ENCODE data around the gene DZANK1. TPM values are rescaled to one million over a fixed set of nuclear protein-coding genes. Genes with fewer than 3 reads are reported as not detected.

The DZANK1 gene
- total and polyA plus RNA-seq, 3 experiments from 2014 or later: 1.7 to 3.1 (median 2.8) TPM

DNA sequence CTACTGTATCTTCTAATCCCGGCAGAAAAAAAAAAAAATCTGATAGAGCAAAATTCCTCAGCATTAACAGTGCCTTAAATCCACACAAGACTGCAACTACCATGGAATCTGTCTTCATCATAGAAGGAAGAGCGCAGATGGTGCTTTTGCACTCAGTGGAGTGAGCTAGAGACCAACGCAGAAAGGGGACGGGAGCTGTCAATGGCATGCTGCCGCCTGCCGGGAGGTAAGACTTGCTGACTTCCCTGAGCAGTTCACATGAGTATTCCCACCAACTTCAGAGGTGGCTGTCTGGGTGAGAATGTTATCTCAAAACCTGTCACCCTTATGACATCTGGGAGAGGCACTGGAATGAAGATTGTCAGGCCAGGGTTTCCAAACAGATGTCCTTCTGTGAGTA is 35.6 kb downstream of the DZANK1 start:
- peaks cover 0 to 13% (median 2%) of the 10 kb centered on the region in 3 donors for H3K36me3 Mint-ChIP-seq
- H3K9me3 ChIP-seq (ENCODE audit: low read length): no peaks in the 10 kb centered on the region
- POLR2A ChIA-PET: no interaction called here
- no peaks in the 10 kb centered on the region for H3K9me3 Mint-ChIP-seq
- H3K4me3 ChIP-seq (ENCODE audit: low read length): no peak overlapping the region
- H3K27ac Mint-ChIP-seq: peak overlapping the region in 1 of 8 donors; percentile 37
- H3K36me3 ChIP-seq (ENCODE audit: insufficient read depth, low read length): no peaks in the 10 kb centered on the region
- no peaks in the 10 kb centered on the region for H3K4me1 Mint-ChIP-seq
- CTCF ChIA-PET: no interaction called here
- H3K4me3 Mint-ChIP-seq: no peak overlapping the region
- no peak for DNase-seq
- H3K27me3 ChIP-seq (ENCODE audit: insufficient read depth, low read length, poor library complexity, severe bottlenecking): no peaks in the 10 kb centered on the region
- no peaks in the 10 kb centered on the region for H3K4me1 ChIP-seq (ENCODE audit: insufficient read depth, low read length)
- H3K27me3 Mint-ChIP-seq: no peaks in the 10 kb centered on the region
- H3K27ac ChIP-seq (ENCODE audit: low read depth, low read length): no peak overlapping the region

DNA sequence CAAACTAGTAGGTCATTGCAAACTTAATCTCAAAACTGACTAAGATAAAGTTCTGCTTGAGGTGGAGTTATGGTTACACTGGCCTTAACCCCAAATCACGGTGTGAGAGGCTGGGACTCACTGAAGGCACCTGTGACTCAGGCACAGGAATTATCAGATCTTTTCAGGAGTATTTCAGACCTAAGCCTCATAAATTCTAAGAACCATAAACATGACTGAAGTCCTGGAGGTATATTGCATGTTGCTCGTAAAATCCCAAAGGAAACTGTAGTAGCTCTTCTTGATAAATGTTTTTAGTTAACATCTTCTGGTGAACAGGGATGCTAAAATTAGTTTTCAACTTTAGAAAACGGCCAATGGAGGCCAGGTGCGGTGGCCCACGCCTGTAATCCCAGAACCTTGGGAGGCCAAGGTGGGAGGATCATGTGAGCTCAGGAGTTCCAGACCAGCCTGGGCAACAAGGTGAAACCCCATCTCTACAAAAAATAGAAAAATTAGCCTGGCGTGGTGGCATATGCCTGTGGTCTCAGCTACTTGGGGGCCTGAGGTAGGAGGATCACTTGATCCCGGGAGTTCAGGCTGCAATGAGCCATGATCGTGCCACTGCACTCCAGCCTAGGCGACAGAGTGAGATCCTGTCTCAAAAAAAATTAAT is 36.5 kb downstream of the DZANK1 start:
- Mint-ChIP-seq H3K36me3 (peaks cover 0 to 13% (median 3%) of the 10 kb centered on the region in 3 donors), H3K27me3 (no peaks in the 10 kb centered on the region), H3K4me3 (no peak overlapping the region), H3K4me1 (no peaks in the 10 kb centered on the region), H3K27ac (peak overlapping the region in 1 of 8 donors; percentile 78), H3K9me3 (no peaks in the 10 kb centered on the region)
- Histone ChIP-seq H3K27me3 (ENCODE audit: insufficient read depth, low read length, poor library complexity, severe bottlenecking) (no peaks in the 10 kb centered on the region), H3K9me3 (ENCODE audit: low read length) (no peaks in the 10 kb centered on the region), H3K4me3 (ENCODE audit: low read length) (no peak overlapping the region), H3K27ac (ENCODE audit: low read depth, low read length) (no peak overlapping the region), H3K4me1 (ENCODE audit: insufficient read depth, low read length) (no peaks in the 10 kb centered on the region), H3K36me3 (ENCODE audit: insufficient read depth, low read length) (no peaks in the 10 kb centered on the region)
- POLR2A ChIA-PET: no interaction called here
- CTCF ChIA-PET: no interaction called here
- no peak for DNase-seq

DNA sequence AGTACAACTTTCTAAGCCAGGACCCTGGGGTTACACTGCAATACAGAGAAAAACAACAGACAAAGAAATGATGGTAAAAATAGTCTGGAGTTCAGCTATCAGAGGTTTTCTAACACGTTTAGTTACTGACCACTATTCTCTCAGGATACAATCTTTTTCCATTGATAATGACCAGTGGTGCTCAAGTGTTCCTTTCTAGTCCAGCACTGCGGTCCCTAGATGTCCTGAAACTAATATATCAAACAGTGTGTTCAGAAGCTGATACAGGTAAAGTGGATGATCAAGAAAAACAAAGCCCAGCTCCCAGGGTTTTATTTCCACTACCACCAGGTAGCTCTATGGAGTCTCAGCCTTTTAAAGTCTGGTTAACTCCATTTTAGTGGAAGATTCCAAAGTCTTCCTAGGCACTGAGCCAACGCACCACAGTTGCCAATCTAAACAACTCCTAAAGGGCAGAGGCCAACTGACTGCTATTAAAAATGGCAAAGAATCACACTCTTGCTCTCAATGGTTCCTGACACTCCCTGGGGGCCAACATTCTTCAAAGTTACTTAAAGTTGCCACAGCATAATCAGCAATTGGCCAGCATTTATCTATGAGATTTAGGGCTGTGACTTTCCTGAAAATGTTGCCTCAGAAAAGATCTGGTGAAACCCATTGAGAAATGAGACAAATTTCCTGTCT is 38.2 kb downstream of the DZANK1 start:
- no peaks in the 10 kb centered on the region for H3K4me1 Mint-ChIP-seq
- no peak overlapping the region for H3K4me3 ChIP-seq (ENCODE audit: low read length)
- H3K4me1 ChIP-seq (ENCODE audit: insufficient read depth, low read length): no peaks in the 10 kb centered on the region
- no peaks in the 10 kb centered on the region for H3K36me3 ChIP-seq (ENCODE audit: insufficient read depth, low read length)
- peaks cover 0 to 10% (median 5%) of the 10 kb centered on the region in 3 donors for H3K36me3 Mint-ChIP-seq
- POLR2A ChIA-PET: no interaction called here
- H3K9me3 Mint-ChIP-seq: no peaks in the 10 kb centered on the region
- no peak for DNase-seq
- H3K27ac Mint-ChIP-seq: no peak overlapping the region
- H3K27me3 Mint-ChIP-seq: no peaks in the 10 kb centered on the region
- H3K9me3 ChIP-seq (ENCODE audit: low read length): no peaks in the 10 kb centered on the region
- H3K27me3 ChIP-seq (ENCODE audit: insufficient read depth, low read length, poor library complexity, severe bottlenecking): no peaks in the 10 kb centered on the region
- H3K4me3 Mint-ChIP-seq: no peak overlapping the region
- CTCF ChIA-PET: no interaction called here
- H3K27ac ChIP-seq (ENCODE audit: low read depth, low read length): no peak overlapping the region

- Mint-ChIP-seq H3K27ac (no peak overlapping the region), H3K9me3 (no peaks in the 10 kb centered on the region), H3K36me3 (peaks cover 0 to 6% (median 3%) of the 10 kb centered on the region in 3 donors)
Observed at GRCh38 chr20:18427214-18427613, 39.6 kb downstream of the DZANK1 start.

DNA sequence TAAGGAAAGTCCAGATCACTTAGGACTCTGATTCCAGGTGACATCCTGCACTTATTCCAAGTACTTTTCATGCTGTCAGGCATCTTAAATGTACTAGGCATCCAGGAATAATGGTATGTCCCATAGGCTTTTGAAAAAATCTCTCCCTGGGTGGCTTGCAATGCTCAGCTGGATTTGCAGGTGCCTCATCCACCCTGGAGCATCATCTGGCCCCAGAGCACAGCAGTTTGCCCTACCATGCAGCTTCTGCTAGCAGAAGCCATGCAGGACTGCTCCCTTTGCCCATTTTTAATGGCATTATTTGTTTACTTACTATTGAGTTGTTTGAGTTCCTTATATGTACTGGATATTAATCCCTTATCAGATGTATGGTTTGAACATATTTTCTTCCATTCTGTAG is 45.2 kb downstream of the DZANK1 start:
- CTCF ChIA-PET: no interaction called here
- no peaks in the 10 kb centered on the region for H3K9me3 ChIP-seq (ENCODE audit: low read length)
- no peak overlapping the region for H3K27ac Mint-ChIP-seq

More at GRCh38 chr20:18427214-18427613, 39.6 kb downstream of the DZANK1 start:
- H3K9me3 ChIP-seq (ENCODE audit: low read length): no peaks in the 10 kb centered on the region
- H3K4me3 ChIP-seq (ENCODE audit: low read length): no peak overlapping the region
- DNase-seq: no peak
- no peaks in the 10 kb centered on the region for H3K4me1 Mint-ChIP-seq
- no peak overlapping the region for H3K27ac ChIP-seq (ENCODE audit: low read depth, low read length)
- H3K4me1 ChIP-seq (ENCODE audit: insufficient read depth, low read length): no peaks in the 10 kb centered on the region
- H3K36me3 ChIP-seq (ENCODE audit: insufficient read depth, low read length): no peaks in the 10 kb centered on the region
- H3K4me3 Mint-ChIP-seq: no peak overlapping the region
- POLR2A ChIA-PET: no interaction called here
- H3K27me3 Mint-ChIP-seq: no peaks in the 10 kb centered on the region
- CTCF ChIA-PET: no interaction called here
- H3K27me3 ChIP-seq (ENCODE audit: insufficient read depth, low read length, poor library complexity, severe bottlenecking): no peaks in the 10 kb centered on the region

DNA sequence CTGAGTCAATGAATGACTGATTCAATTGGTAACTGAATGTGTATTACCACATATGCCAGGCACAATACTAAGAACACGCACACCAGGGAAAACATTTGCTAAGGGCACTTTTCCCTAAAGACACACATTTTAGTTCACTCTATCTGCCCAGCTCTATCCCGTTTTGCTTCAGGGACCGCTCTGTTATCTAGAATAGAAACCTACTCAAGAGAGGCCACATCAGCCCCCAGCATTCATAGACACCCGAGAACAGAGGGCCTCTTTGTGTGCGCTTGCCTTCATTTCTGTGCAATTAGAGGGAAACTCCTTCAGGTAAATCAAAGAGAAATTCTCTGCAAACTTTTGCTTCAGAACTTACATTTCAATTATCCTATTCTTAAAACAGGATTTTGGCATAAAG is 50.3 kb downstream of the DZANK1 start:
- DNase-seq: no peak
- Histone ChIP-seq H3K27me3 (ENCODE audit: insufficient read depth, low read length, poor library complexity, severe bottlenecking) (no peaks in the 10 kb centered on the region), H3K27ac (ENCODE audit: low read depth, low read length) (no peak overlapping the region), H3K4me3 (ENCODE audit: low read length) (no peak overlapping the region), H3K4me1 (ENCODE audit: insufficient read depth, low read length) (no peaks in the 10 kb centered on the region), H3K36me3 (ENCODE audit: insufficient read depth, low read length) (no peaks in the 10 kb centered on the region), H3K9me3 (ENCODE audit: low read length) (no peaks in the 10 kb centered on the region)
- no peaks in the 10 kb centered on the region for H3K36me3 Mint-ChIP-seq
- no peak overlapping the region for H3K4me3 Mint-ChIP-seq
- H3K27me3 Mint-ChIP-seq: no peaks in the 10 kb centered on the region
- H3K9me3 Mint-ChIP-seq: no peaks in the 10 kb centered on the region
- H3K27ac Mint-ChIP-seq: no peak overlapping the region
- ChIA-PET CTCF (no interaction called here), POLR2A (no interaction called here)
- peaks cover 0 to 5% (median 4%) of the 10 kb centered on the region in 3 donors for H3K4me1 Mint-ChIP-seq

More for the DNA sequence above, 45.2 kb downstream of the DZANK1 start:
- POLR2A ChIA-PET: no interaction called here
- no peaks in the 10 kb centered on the region for H3K27me3 Mint-ChIP-seq
- Histone ChIP-seq H3K4me1 (ENCODE audit: insufficient read depth, low read length) (no peaks in the 10 kb centered on the region), H3K27ac (ENCODE audit: low read depth, low read length) (no peak overlapping the region), H3K4me3 (ENCODE audit: low read length) (no peak overlapping the region), H3K36me3 (ENCODE audit: insufficient read depth, low read length) (no peaks in the 10 kb centered on the region), H3K27me3 (ENCODE audit: insufficient read depth, low read length, poor library complexity, severe bottlenecking) (no peaks in the 10 kb centered on the region)
- H3K4me3 Mint-ChIP-seq: no peak overlapping the region
- H3K9me3 Mint-ChIP-seq: no peaks in the 10 kb centered on the region
- H3K4me1 Mint-ChIP-seq: no peaks in the 10 kb centered on the region
- H3K36me3 Mint-ChIP-seq: peaks cover 0 to 3% (median 1%) of the 10 kb centered on the region in 3 donors
- no peak for DNase-seq

GRCh38 chr20:18414140-18414539 is 52.7 kb downstream of the DZANK1 start:
- no peak overlapping the region for H3K4me3 Mint-ChIP-seq
- Histone ChIP-seq H3K4me3 (ENCODE audit: low read length) (no peak overlapping the region), H3K27ac (ENCODE audit: low read depth, low read length) (no peak overlapping the region), H3K4me1 (ENCODE audit: insufficient read depth, low read length) (no peaks in the 10 kb centered on the region), H3K36me3 (ENCODE audit: insufficient read depth, low read length) (no peaks in the 10 kb centered on the region), H3K9me3 (ENCODE audit: low read length) (no peaks in the 10 kb centered on the region), H3K27me3 (ENCODE audit: insufficient read depth, low read length, poor library complexity, severe bottlenecking) (no peaks in the 10 kb centered on the region)
- peaks cover 0 to 1% (median 0%) of the 10 kb centered on the region in 3 donors for H3K36me3 Mint-ChIP-seq
- DNase-seq: no peak
- CTCF ChIA-PET: no interaction called here
- peaks cover 0 to 5% (median 4%) of the 10 kb centered on the region in 3 donors for H3K4me1 Mint-ChIP-seq
- H3K27me3 Mint-ChIP-seq: no peaks in the 10 kb centered on the region
- no peak overlapping the region for H3K27ac Mint-ChIP-seq
- POLR2A ChIA-PET: no interaction called here
- H3K9me3 Mint-ChIP-seq: no peaks in the 10 kb centered on the region

DNA sequence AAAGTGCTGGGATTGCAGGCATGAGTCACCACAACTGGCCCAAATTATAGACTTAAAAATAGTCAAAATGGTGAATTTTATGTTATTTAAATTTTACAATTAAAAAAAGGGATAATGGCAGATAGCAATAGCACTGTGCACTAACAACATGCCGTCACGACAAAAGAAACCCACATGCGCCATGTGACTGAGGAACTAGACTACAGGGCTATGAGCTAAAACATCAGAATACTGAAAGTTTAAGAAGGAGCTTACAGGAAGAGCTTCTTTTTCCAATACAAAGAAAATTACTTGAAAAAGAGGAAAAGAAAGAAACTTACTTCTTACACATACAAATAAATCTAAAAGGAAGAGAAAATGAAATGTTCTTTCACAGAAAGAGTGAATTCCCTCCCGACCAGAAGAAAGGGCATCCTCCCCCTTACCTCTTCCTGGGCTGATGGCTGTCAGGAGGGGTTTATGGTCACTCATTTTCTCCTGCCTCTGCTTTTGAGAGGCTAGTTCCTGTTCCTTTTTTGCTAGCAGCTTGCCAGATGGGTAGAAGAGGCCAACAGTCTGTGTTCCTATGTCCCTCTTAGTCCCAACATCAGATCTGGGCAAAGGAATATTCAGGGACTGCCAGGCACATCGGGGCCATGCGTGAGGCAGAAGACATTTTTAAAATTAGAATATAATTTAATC is 54.5 kb downstream of the DZANK1 start:
- CTCF ChIA-PET: no interaction called here
- DNase-seq: no peak
- POLR2A ChIA-PET: no interaction called here
- H3K9me3 ChIP-seq (ENCODE audit: low read length): no peaks in the 10 kb centered on the region
- no peaks in the 10 kb centered on the region for H3K27me3 Mint-ChIP-seq
- peaks cover 0 to 5% (median 4%) of the 10 kb centered on the region in 3 donors for H3K4me1 Mint-ChIP-seq
- H3K36me3 ChIP-seq (ENCODE audit: insufficient read depth, low read length): no peaks in the 10 kb centered on the region
- H3K36me3 Mint-ChIP-seq: peaks cover 0 to 2% (median 1%) of the 10 kb centered on the region in 3 donors
- peak overlapping the region in 3 of 8 donors; percentile 14 to 65 (median 57) for H3K27ac Mint-ChIP-seq
- H3K27me3 ChIP-seq (ENCODE audit: insufficient read depth, low read length, poor library complexity, severe bottlenecking): no peaks in the 10 kb centered on the region
- H3K9me3 Mint-ChIP-seq: no peaks in the 10 kb centered on the region
- no peak overlapping the region for H3K27ac ChIP-seq (ENCODE audit: low read depth, low read length)
- no peak overlapping the region for H3K4me3 Mint-ChIP-seq
- no peaks in the 10 kb centered on the region for H3K4me1 ChIP-seq (ENCODE audit: insufficient read depth, low read length)
- H3K4me3 ChIP-seq (ENCODE audit: low read length): no peak overlapping the region
